ENCODE results near the gene CYTH1. TPM values are rescaled to one million over a fixed set of nuclear protein-coding genes. Genes with fewer than 3 reads are reported as not detected.

The CYTH1 gene
- total RNA-seq, 2 donors from 2014 or later: 23.1 to 27.4 TPM

GRCh38 chr17:78696016-78696982 is 85.8 kb downstream of the CYTH1 start:
- no peaks in the 10 kb centered on the region for H3K4me1 Mint-ChIP-seq

GRCh38 chr17:78694805-78695531 is 87.1 kb downstream of the CYTH1 start:
- Histone ChIP-seq H3K4me1 (ENCODE audit: control insufficient read depth, insufficient read depth, low read length) (no peaks in the 10 kb centered on the region), H3K4me3 (ENCODE audit: low read length) (no peak overlapping the region), H3K9me3 (ENCODE audit: control insufficient read depth, low read length) (no peaks in the 10 kb centered on the region), H3K27me3 (ENCODE audit: control insufficient read depth, insufficient read depth, low read length, poor library complexity, severe bottlenecking) (no peaks in the 10 kb centered on the region), H3K27ac (ENCODE audit: low read depth, low read length) (no peak overlapping the region), H3K9ac (ENCODE audit: extremely low read depth, low read length, poor library complexity, severe bottlenecking) (no peak overlapping the region), H3K36me3 (ENCODE audit: control insufficient read depth, insufficient read depth, low read length) (peaks cover 65% of the 10 kb centered on the region)
- TF ChIP-seq CTCF (conservative IDR thresholded peaks at IDR 0.05): no peak
- peak; percentile 33 for DNase-seq
- Mint-ChIP-seq H3K4me3 (no peak overlapping the region), H3K4me1 (no peaks in the 10 kb centered on the region), H3K27me3 (ENCODE audit: insufficient read depth) (no peaks in the 10 kb centered on the region), H3K9me3 (no peaks in the 10 kb centered on the region), H3K36me3 (ENCODE audit: low read depth) (peaks cover 29% of the 10 kb centered on the region), H3K27ac (no peak overlapping the region)
- 97 to 99% methylated on average over 13 to 16 of the region's 16 CpGs for WGBS, 2 experiments (ENCODE audit: insufficient coverage in 1 of 2, insufficient read length in 1 of 2)

More at GRCh38 chr17:78696016-78696982, 85.8 kb downstream of the CYTH1 start:
- Mint-ChIP-seq H3K4me3 (no peak overlapping the region), H3K9me3 (no peaks in the 10 kb centered on the region), H3K27me3 (ENCODE audit: insufficient read depth) (no peaks in the 10 kb centered on the region), H3K27ac (no peak overlapping the region), H3K36me3 (ENCODE audit: low read depth) (peaks cover 27% of the 10 kb centered on the region)
- Histone ChIP-seq H3K9ac (ENCODE audit: extremely low read depth, low read length, poor library complexity, severe bottlenecking) (no peak overlapping the region), H3K9me3 (ENCODE audit: control insufficient read depth, low read length) (no peaks in the 10 kb centered on the region), H3K27me3 (ENCODE audit: control insufficient read depth, insufficient read depth, low read length, poor library complexity, severe bottlenecking) (no peaks in the 10 kb centered on the region), H3K4me3 (ENCODE audit: low read length) (no peak overlapping the region), H3K4me1 (ENCODE audit: control insufficient read depth, insufficient read depth, low read length) (no peaks in the 10 kb centered on the region), H3K36me3 (ENCODE audit: control insufficient read depth, insufficient read depth, low read length) (peaks cover 68% of the 10 kb centered on the region), H3K27ac (ENCODE audit: low read depth, low read length) (no peak overlapping the region)
- TF ChIP-seq CTCF (conservative IDR thresholded peaks at IDR 0.05): no peak
- DNase-seq: peak; percentile 14
- WGBS, 2 experiments (ENCODE audit: insufficient coverage in 1 of 2, insufficient read length in 1 of 2): 95 to 100% methylated on average over 6 to 10 of the region's 10 CpGs

- Histone ChIP-seq H3K27ac (ENCODE audit: low read depth, low read length) (no peak overlapping the region), H3K27me3 (ENCODE audit: control insufficient read depth, insufficient read depth, low read length, poor library complexity, severe bottlenecking) (no peaks in the 10 kb centered on the region), H3K4me3 (ENCODE audit: low read length) (no peak overlapping the region), H3K9ac (ENCODE audit: extremely low read depth, low read length, poor library complexity, severe bottlenecking) (no peak overlapping the region), H3K9me3 (ENCODE audit: control insufficient read depth, low read length) (no peaks in the 10 kb centered on the region), H3K36me3 (ENCODE audit: control insufficient read depth, insufficient read depth, low read length) (peaks cover 64% of the 10 kb centered on the region), H3K4me1 (ENCODE audit: control insufficient read depth, insufficient read depth, low read length) (no peaks in the 10 kb centered on the region)
- H3K4me1 Mint-ChIP-seq: no peaks in the 10 kb centered on the region
- DNase-seq: peak; percentile 11
- peaks cover 4% of the 10 kb centered on the region for H3K9me3 Mint-ChIP-seq
- no peaks in the 10 kb centered on the region for H3K27me3 Mint-ChIP-seq (ENCODE audit: insufficient read depth)
- no peak overlapping the region for H3K4me3 Mint-ChIP-seq
- no peak for TF ChIP-seq CTCF (conservative IDR thresholded peaks at IDR 0.05)
- peaks cover 39% of the 10 kb centered on the region for H3K36me3 Mint-ChIP-seq (ENCODE audit: low read depth)
- no peak overlapping the region for H3K27ac Mint-ChIP-seq
- 86 to 100% methylated on average over 5 to 8 of the region's 8 CpGs for whole genome bisulfite sequencing, 2 experiments (ENCODE audit: insufficient coverage in 1 of 2, insufficient read length in 1 of 2)
These were observed 88.6 kb downstream of the CYTH1 start for GRCh38 chr17:78693346-78694083.

All from endodermal cell (in vitro differentiated cells).